ENCODE measurements around the gene LCN6. TPM values are rescaled to one million over a fixed set of nuclear protein-coding genes. Genes with fewer than 3 reads are reported as not detected.

LCN6 gene
- total RNA-seq, 1 experiment from 2014 or later, result not detected

- TF ChIP-seq, protein P1, sequence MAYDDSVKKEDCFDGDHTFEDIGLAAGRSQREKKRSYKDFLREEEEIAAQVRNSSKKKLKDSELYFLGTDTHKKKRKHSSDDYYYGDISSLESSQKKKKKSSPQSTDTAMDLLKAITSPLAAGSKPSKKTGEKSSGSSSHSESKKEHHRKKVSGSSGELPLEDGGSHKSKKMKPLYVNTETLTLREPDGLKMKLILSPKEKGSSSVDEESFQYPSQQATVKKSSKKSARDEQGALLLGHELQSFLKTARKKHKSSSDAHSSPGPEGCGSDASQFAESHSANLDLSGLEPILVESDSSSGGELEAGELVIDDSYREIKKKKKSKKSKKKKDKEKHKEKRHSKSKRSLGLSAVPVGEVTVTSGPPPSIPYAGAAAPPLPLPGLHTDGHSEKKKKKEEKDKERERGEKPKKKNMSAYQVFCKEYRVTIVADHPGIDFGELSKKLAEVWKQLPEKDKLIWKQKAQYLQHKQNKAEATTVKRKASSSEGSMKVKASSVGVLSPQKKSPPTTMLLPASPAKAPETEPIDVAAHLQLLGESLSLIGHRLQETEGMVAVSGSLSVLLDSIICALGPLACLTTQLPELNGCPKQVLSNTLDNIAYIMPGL (CRISPR knock-in tag; IDR thresholded peaks at IDR 0.05), result no peak
Observed at GRCh38 chr9:136717399-136717798, 30.9 kb downstream of the LCN6 start (continued).

- DNase-seq (ENCODE audit: low spot score) (no peak), ATAC-seq (no peak)
- ChIA-PET CTCF (interaction anchor here (1.3 kb wide), 1 partner anchor 13 kb away, joined by 7 read pairs; no protein-coding TSS in a partner anchor), POLR2A (interaction anchor here (0.7 kb wide), 1 partner anchor 9 kb away, joined by 4 read pairs; no protein-coding TSS in a partner anchor)
- no peaks in the 10 kb centered on the region for H3K9me3 Mint-ChIP-seq
- H3K4me1 Mint-ChIP-seq, result peaks cover 4% of the 10 kb centered on the region
- no peaks in the 10 kb centered on the region for H3K36me3 Mint-ChIP-seq
- peaks cover 15% of the 10 kb centered on the region for H3K27me3 Mint-ChIP-seq (ENCODE audit: low read depth)
- TF ChIP-seq, protein P2, sequence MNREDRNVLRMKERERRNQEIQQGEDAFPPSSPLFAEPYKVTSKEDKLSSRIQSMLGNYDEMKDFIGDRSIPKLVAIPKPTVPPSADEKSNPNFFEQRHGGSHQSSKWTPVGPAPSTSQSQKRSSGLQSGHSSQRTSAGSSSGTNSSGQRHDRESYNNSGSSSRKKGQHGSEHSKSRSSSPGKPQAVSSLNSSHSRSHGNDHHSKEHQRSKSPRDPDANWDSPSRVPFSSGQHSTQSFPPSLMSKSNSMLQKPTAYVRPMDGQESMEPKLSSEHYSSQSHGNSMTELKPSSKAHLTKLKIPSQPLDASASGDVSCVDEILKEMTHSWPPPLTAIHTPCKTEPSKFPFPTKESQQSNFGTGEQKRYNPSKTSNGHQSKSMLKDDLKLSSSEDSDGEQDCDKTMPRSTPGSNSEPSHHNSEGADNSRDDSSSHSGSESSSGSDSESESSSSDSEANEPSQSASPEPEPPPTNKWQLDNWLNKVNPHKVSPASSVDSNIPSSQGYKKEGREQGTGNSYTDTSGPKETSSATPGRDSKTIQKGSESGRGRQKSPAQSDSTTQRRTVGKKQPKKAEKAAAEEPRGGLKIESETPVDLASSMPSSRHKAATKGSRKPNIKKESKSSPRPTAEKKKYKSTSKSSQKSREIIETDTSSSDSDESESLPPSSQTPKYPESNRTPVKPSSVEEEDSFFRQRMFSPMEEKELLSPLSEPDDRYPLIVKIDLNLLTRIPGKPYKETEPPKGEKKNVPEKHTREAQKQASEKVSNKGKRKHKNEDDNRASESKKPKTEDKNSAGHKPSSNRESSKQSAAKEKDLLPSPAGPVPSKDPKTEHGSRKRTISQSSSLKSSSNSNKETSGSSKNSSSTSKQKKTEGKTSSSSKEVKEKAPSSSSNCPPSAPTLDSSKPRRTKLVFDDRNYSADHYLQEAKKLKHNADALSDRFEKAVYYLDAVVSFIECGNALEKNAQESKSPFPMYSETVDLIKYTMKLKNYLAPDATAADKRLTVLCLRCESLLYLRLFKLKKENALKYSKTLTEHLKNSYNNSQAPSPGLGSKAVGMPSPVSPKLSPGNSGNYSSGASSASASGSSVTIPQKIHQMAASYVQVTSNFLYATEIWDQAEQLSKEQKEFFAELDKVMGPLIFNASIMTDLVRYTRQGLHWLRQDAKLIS (CRISPR knock-in tag; IDR thresholded peaks at IDR 0.05; ENCODE audit: borderline replicate concordance), result no peak
- H3K27ac Mint-ChIP-seq, result no peak overlapping the region
- H3K4me3 Mint-ChIP-seq, result no peak overlapping the region
Observed at GRCh38 chr9:136714893-136715274, 33.4 kb downstream of the LCN6 start.

- H3K4me3 Mint-ChIP-seq, result peak overlapping the region; percentile 69
- DNase-seq (ENCODE audit: low spot score) (no peak), ATAC-seq (no peak)
- POLR2A ChIA-PET, result interaction anchor here (0.7 to 1.0 kb wide), 3 partner anchors 9 to 62 kb away, joined by 3 to 4 read pairs (median 4); no protein-coding TSS in a partner anchor
- peaks cover 15% of the 10 kb centered on the region for H3K27me3 Mint-ChIP-seq (ENCODE audit: low read depth)
- peaks cover 4% of the 10 kb centered on the region for H3K4me1 Mint-ChIP-seq
- CTCF ChIA-PET, result interaction anchor here (0.6 to 2.1 kb wide), 6 partner anchors 8 to 229 kb away, joined by 3 to 12 read pairs (median 5); no protein-coding TSS in a partner anchor
- TF ChIP-seq CREB1 (CRISPR knock-in tag; IDR thresholded peaks at IDR 0.05), result no peak
- TF ChIP-seq ZNF121 (CRISPR knock-in tag; IDR thresholded peaks at IDR 0.05), result peak; percentile 85
- no peak overlapping the region; the same call in 1 of the 2 replicates for H3K27ac Mint-ChIP-seq
- no peaks in the 10 kb centered on the region for H3K9me3 Mint-ChIP-seq
- no peaks in the 10 kb centered on the region for H3K36me3 Mint-ChIP-seq
Observed at GRCh38 chr9:136714096-136714892, 34.0 kb downstream of the LCN6 start.

DNA sequence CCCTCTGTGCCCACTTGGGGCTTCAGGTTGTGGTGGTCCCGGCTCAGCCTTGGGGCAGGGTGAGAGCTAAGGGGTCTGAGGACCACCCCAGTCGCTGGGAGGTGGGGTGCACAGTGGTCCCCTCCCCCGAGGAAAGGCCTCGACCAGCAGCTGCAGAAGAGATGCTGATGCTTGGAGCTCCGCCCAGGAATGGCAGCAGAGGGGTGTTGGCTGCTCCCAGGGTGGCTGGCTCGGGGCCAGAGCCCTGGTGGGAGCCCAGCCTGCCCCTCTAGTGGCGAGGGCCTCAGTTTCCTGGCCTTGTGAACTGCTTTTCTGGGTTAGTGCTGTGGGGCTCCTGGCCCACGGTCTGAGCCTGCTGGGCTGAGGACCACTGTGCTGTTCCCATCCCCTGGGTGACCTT is 34.8 kb downstream of the LCN6 start:
- H3K4me1 Mint-ChIP-seq, result peaks cover 4% of the 10 kb centered on the region
- no peak for DNase-seq (ENCODE audit: low spot score)
- ChIA-PET CTCF (interaction anchor here (0.7 to 2.2 kb wide), 9 partner anchors 9 to 228 kb away, joined by 3 to 12 read pairs (median 4); partner anchors contain the start of gene LCN8), POLR2A (interaction anchor here (0.5 to 1.0 kb wide), 3 partner anchors 10 to 62 kb away, joined by 3 to 4 read pairs (median 3); no protein-coding TSS in a partner anchor)
- H3K4me3 Mint-ChIP-seq, result peak overlapping the region; percentile 69
- H3K27ac Mint-ChIP-seq, result no peak overlapping the region
- no peak for TF ChIP-seq GRHL2 (CRISPR knock-in tag; IDR thresholded peaks at IDR 0.05; ENCODE audit: insufficient replicate concordance, severe bottlenecking)
- TF ChIP-seq, protein P3, sequence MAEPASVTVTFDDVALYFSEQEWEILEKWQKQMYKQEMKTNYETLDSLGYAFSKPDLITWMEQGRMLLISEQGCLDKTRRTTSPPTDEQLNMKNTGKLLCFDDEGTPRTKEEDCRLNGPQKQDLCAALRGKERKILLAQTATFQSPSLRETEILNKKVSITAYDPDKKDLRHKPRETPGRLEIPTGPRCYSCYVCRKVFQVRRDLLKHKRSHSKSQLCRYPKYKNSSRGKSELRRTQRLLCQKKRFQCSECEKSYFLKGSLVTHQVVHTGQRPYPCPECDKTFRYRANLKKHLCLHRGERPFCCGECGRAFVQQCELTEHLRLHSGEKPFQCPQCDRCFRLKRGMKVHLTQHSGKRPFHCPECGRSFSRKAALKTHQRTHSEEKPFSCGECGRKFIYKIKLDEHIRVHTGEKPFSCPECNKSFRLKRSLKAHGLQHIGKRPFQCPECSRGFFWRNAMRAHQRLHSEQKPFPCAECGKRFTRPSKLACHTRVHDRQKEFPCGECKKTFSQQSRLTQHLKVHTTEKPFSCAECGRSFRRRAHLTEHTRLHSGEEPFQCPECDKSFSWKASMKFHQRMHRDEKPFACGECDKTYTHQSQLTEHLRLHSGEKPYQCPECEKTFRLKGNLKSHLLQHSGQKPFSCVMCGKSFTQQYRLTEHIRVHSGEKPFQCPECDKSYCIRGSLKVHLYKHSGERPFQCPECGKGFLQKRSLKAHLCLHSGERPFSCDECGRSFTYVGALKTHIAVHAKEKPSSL (CRISPR knock-in tag; conservative IDR thresholded peaks at IDR 0.05), result no peak
- TF ChIP-seq, protein P4, sequence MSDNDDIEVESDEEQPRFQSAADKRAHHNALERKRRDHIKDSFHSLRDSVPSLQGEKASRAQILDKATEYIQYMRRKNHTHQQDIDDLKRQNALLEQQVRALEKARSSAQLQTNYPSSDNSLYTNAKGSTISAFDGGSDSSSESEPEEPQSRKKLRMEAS (CRISPR knock-in tag; IDR thresholded peaks at IDR 0.05), result 0 out of 2 replicates have a peak, but pooled peaks have one; percentile 10
- TF ChIP-seq FOXP1 (CRISPR knock-in tag; IDR thresholded peaks at IDR 0.05; ENCODE audit: borderline replicate concordance), result 0 out of 2 replicates have a peak, but pooled peaks have one; percentile 44
- 0 out of 2 replicates have a peak, but pooled peaks have one; percentile 31 for TF ChIP-seq ETV6 (CRISPR knock-in tag; IDR thresholded peaks at IDR 0.05)
- H3K36me3 Mint-ChIP-seq, result no peaks in the 10 kb centered on the region
- H3K9me3 Mint-ChIP-seq, result no peaks in the 10 kb centered on the region
- peaks cover 15% of the 10 kb centered on the region for H3K27me3 Mint-ChIP-seq (ENCODE audit: low read depth)
- ATAC-seq, result no peak

All from WTC11 (cell line).